Neural cell (in vitro differentiated cells): ENCODE data around the gene PAPSS2. TPM values are rescaled to one million over a fixed set of nuclear protein-coding genes. Genes with fewer than 3 reads are reported as not detected.

Experiments
- H2AFZ ChIP-seq: fragments of 200-600, 300-800 bp; sonication (generic), shearing (Covaris generic); 2 replicates; pipeline ENCODE4 v1.6.0; 2014; ENCODE audit warnings: low read depth, mild to moderate bottlenecking, antibody characterized with exemption, low read length, moderate library complexity
- H3F3A ChIP-seq: fragments of 200-600 bp; shearing (Covaris generic); 2 replicates; pipeline ENCODE4 v1.6.1; 2016; ENCODE audit warnings: mild to moderate bottlenecking, moderate library complexity, mixed read lengths, antibody characterized with exemption, low read length; ENCODE audit not compliant: insufficient read depth, poor library complexity, severe bottlenecking
- H3K27ac ChIP-seq: fragments of 200-600, 300-800 bp; sonication (generic), shearing (Covaris generic); 2 replicates; pipeline ENCODE4 v1.5.1; 2014; ENCODE audit warnings: mild to moderate bottlenecking, low read length, moderate library complexity
- H3K27me3 ChIP-seq: fragments of 300-800, 200-600 bp; sonication (generic), shearing (Covaris generic); 2 replicates; pipeline ENCODE4 v1.6.0; 2014; ENCODE audit warnings: mild to moderate bottlenecking, low read depth, low read length, moderate library complexity; ENCODE audit not compliant: insufficient read depth
- H3K36me3 ChIP-seq: fragments of 300-800, 200-600 bp; sonication (generic), shearing (Covaris generic); 2 replicates; pipeline ENCODE4 v1.5.1; 2014; ENCODE audit warnings: mild to moderate bottlenecking, antibody characterized with exemption, low read length, moderate library complexity; ENCODE audit not compliant: insufficient read depth
- H3K4me2 ChIP-seq: fragments of 300-800, 200-600 bp; sonication (generic), shearing (Covaris generic); 2 replicates; pipeline ENCODE4 v1.6.0; 2014; ENCODE audit warnings: mild to moderate bottlenecking, low read length
- H3K4me3 ChIP-seq: fragments of 300-800, 200-600 bp; sonication (generic), shearing (Covaris generic); 2 replicates; pipeline ENCODE4 v1.5.1; 2014; ENCODE audit warnings: mild to moderate bottlenecking, low read length, moderate library complexity
- H3K79me2 ChIP-seq: fragments of 200-600 bp; shearing (Covaris generic); replicated peaks from 2 replicates; pipeline ENCODE4 v1.6.0; 2014; ENCODE audit warnings: mild to moderate bottlenecking, low read length, moderate library complexity; ENCODE audit not compliant: insufficient read depth
- H3K9ac ChIP-seq: fragments of 300-800, 200-600 bp; sonication (generic), shearing (Covaris generic); 2 replicates; pipeline ENCODE4 v1.6.1; 2016; ENCODE audit warnings: mild to moderate bottlenecking, low read length, mixed read lengths
- H3K9me2 ChIP-seq: fragments of 200-600 bp; shearing (Covaris generic); 2 replicates; pipeline ENCODE4 v1.6.1; 2016; ENCODE audit warnings: mild to moderate bottlenecking, low read length, mixed read lengths; ENCODE audit not compliant: insufficient read depth
- H3K9me3 ChIP-seq: fragments of 200-600, 300-800 bp; sonication (generic), shearing (Covaris generic); 2 replicates; pipeline ENCODE4 v1.6.1; 2016; ENCODE audit warnings: mild to moderate bottlenecking, mixed run types, low read length, moderate library complexity, mixed read lengths
- H4K20me1 ChIP-seq: fragments of 200-600 bp; shearing (Covaris generic); 2 replicates; pipeline ENCODE4 v1.6.1; 2016; ENCODE audit warnings: mild to moderate bottlenecking, mixed run types; ENCODE audit not compliant: insufficient read depth
- CTCF ChIP-seq: fragments of 450-650 bp; IDR thresholded peaks from 2 replicates; pipeline ENCODE4 v1.5.1; 2014; ENCODE audit warnings: antibody characterized with exemption, mild to moderate bottlenecking, moderate library complexity; ENCODE audit not compliant: poor library complexity, severe bottlenecking
- EP300 ChIP-seq: fragments of 450-650 bp; conservative IDR thresholded peaks from 2 replicates; pipeline ENCODE4 v1.6.1; 2014; ENCODE audit warnings: antibody characterized with exemption, mild to moderate bottlenecking, moderate library complexity; ENCODE audit not compliant: poor library complexity, severe bottlenecking
- EZH2 ChIP-seq: fragments of 200-600, 300-800 bp; shearing (Covaris generic), sonication (generic); IDR thresholded peaks from 2 replicates; pipeline ENCODE4 v1.6.1; 2014; ENCODE audit warnings: antibody characterized with exemption, low read length, borderline replicate concordance, mild to moderate bottlenecking; ENCODE audit not compliant: insufficient read depth, poor library complexity, severe bottlenecking
- MXI1 ChIP-seq: fragments of 450-650 bp; conservative IDR thresholded peaks from 2 replicates; pipeline ENCODE4 v1.6.1; 2014; ENCODE audit warnings: antibody characterized with exemption, mild to moderate bottlenecking; ENCODE audit not compliant: poor library complexity, severe bottlenecking
- POLR2AphosphoS5 ChIP-seq: IDR thresholded peaks from 2 replicates; pipeline ENCODE4 v1.6.1; 2012
- RAD21 ChIP-seq: fragments of 450-650 bp; conservative IDR thresholded peaks from 2 replicates; pipeline ENCODE4 v1.6.1; 2014; ENCODE audit warnings: antibody characterized with exemption, mild to moderate bottlenecking, moderate library complexity
- REST ChIP-seq: IDR thresholded peaks from 2 replicates; pipeline ENCODE4 v1.6.1; 2012; ENCODE audit warnings: borderline replicate concordance
- SMC3 ChIP-seq: fragments of 450-650 bp; conservative IDR thresholded peaks from 2 replicates; pipeline ENCODE4 v1.6.1; 2014; ENCODE audit warnings: antibody characterized with exemption, mild to moderate bottlenecking, moderate library complexity; ENCODE audit not compliant: poor library complexity
- TAF1 ChIP-seq: IDR thresholded peaks from 2 replicates; pipeline ENCODE4 v1.6.1; 2012; ENCODE audit warnings: low read depth
- polyA plus RNA-seq: library from polyadenylated mRNA; depleted of rRNA; stranded (reverse); fragments of >200 nt; gene quantifications from 2 replicates; pipeline ENCODE4 v1.2.3, GENCODE V29; 2014

Gene PAPSS2
- polyA plus RNA-seq, 1 donor from 2014 or later, result 0.24 TPM

DNA sequence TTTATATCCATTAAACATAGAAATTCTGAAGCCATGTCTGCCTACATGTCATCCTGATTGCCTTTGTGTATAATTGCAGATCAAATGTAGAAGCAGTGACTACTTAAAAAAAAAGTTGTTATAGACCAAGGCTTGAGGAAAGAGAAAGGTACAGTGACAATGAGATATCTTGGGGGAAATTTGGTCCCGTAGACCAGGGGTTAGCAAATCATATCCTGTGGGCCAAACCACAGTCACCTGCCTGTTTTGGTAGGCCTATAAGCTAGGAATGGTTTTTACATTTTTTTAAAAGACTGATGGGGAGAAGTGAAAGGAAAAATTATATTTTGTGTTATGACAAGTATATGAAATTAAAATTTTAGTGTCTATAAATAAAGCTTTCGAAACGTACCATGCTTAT is 12.9 kb downstream of the PAPSS2 start:
- no peaks in the 10 kb centered on the region for H3K9me2 ChIP-seq
- no peaks in the 10 kb centered on the region for H3K36me3 ChIP-seq
- no peak overlapping the region for H2AFZ ChIP-seq
- no peaks in the 10 kb centered on the region for H3K27me3 ChIP-seq
- no peak overlapping the region for H3K4me3 ChIP-seq
- H3F3A ChIP-seq, result no peaks in the 10 kb centered on the region
- no peaks in the 10 kb centered on the region for H3K79me2 ChIP-seq
- TF ChIP-seq EZH2 (no peak), CTCF (no peak), RAD21 (no peak)
- no peak overlapping the region for H3K4me2 ChIP-seq
- no peak overlapping the region for H3K9ac ChIP-seq
- no peaks in the 10 kb centered on the region for H4K20me1 ChIP-seq
- no peak overlapping the region for H3K27ac ChIP-seq
- no peaks in the 10 kb centered on the region for H3K9me3 ChIP-seq

DNA sequence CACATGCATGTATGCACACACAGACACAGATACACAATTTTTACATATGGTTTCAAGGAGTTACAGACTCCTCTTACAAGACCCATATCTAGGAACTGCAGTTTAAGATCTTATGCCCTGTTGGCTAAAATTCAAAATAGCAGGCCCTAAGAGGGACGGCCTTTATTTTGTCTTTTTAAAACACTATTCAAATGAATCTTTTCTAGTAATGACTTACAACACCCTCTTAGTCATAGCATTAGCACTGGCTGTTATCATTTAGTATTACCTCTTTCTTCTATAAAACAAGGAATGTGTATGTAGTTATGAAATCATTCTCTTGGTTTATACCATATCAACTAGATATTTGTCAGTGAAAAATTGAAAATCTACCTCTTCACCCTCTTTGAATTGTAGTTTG is 15.3 kb downstream of the PAPSS2 start:
- Histone ChIP-seq H3K4me2 (no peak overlapping the region), H3K27me3 (no peaks in the 10 kb centered on the region), H3K79me2 (no peaks in the 10 kb centered on the region), H2AFZ (no peak overlapping the region), H3K9ac (no peak overlapping the region), H3K9me2 (no peaks in the 10 kb centered on the region), H4K20me1 (no peaks in the 10 kb centered on the region), H3K9me3 (no peaks in the 10 kb centered on the region), H3K36me3 (no peaks in the 10 kb centered on the region), H3F3A (no peaks in the 10 kb centered on the region), H3K4me3 (no peak overlapping the region), H3K27ac (no peak overlapping the region)
- TF ChIP-seq TAF1 (no peak), EZH2 (no peak), POLR2AphosphoS5 (no peak), SMC3 (no peak)

GRCh38 chr10:87675396-87676376 is 16.0 kb downstream of the PAPSS2 start:
- Histone ChIP-seq H3K36me3 (no peaks in the 10 kb centered on the region), H3K4me3 (no peak overlapping the region), H3K9me2 (no peaks in the 10 kb centered on the region), H3K27me3 (no peaks in the 10 kb centered on the region), H3K9ac (no peak overlapping the region), H3K27ac (no peak overlapping the region), H3K9me3 (no peaks in the 10 kb centered on the region), H4K20me1 (no peaks in the 10 kb centered on the region), H3K4me2 (no peak overlapping the region), H3F3A (no peaks in the 10 kb centered on the region), H3K79me2 (no peaks in the 10 kb centered on the region), H2AFZ (no peak overlapping the region)
- TF ChIP-seq CTCF, result no peak
- no peak for TF ChIP-seq POLR2AphosphoS5
- TF ChIP-seq REST, result no peak
- TF ChIP-seq EP300, result no peak
- TF ChIP-seq SMC3, result no peak
- no peak for TF ChIP-seq TAF1
- TF ChIP-seq EZH2, result no peak
- TF ChIP-seq RAD21, result no peak
- no peak for TF ChIP-seq MXI1
